ENCODE results near the gene PRR33.

Gene PRR33

DNA sequence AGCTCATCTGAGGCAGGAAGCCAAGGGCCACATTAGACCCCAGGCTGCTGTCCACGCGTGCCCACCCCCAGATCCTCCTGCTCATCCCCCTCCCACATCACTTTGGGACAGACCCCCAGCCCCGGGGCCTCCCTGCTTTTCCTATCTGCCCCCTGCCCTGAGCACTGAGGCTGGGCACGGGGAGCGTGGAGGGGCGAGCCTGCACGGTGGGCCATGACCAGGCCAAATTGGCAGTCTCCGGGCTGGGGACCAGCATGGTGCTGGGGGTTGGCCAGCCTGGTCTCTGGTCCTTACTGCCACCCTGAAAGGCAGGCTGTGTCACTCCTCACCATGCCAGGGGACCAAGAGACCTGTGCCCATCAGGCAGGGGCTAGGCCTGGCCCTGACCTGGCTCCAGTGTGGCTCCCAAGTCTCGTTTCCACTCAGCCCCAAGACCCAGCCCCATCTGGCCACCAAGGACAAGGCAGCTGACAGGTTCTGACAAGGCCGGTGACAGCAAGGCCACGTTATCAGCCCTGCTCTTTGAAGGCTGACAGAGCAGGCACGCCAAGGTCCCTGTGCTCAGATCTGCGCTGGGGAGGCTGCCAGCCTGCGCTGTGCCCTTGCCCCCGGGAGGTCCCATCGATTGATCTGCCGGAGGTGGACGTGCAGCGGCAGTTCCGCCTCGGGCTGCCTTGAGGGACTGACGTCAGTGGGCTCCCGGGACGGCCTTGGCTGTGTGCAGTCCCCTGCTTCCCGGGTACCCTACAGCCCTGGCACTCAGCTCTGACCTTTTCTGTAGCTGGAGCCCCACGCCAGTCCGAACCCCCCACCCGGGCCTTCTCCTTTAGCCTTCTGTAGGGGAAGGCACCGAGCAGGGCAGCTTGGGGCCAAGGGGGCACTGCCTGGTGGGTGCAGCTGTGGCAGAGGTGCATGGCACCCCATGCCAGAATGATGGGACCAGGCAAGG lies 49.3 kb downstream of the PRR33 start:
- Histone ChIP-seq H3K36me3 (replicated peaks; ENCODE audit: low read depth, low read length) (no peaks in the 10 kb centered on the region), H3K4me2 (ENCODE audit: low read length) (no peak overlapping the region), H3K9ac (ENCODE audit: low read length) (no peak overlapping the region), H3K9me3 (ENCODE audit: insufficient read depth, low read length) (no peaks in the 10 kb centered on the region), H4K20me1 (ENCODE audit: insufficient read depth, low read length) (no peaks in the 10 kb centered on the region), H2AFZ (ENCODE audit: low read depth, low read length) (no peak overlapping the region), H3K4me3 (ENCODE audit: low read length) (no peak overlapping the region), H3K79me2 (ENCODE audit: low read length) (no peaks in the 10 kb centered on the region), H3K27me3 (ENCODE audit: low read depth, low read length) (peaks cover 34% of the 10 kb centered on the region), H3K27ac (ENCODE audit: low read length) (no peak overlapping the region), H3K4me1 (ENCODE audit: low read length) (peaks cover 75% of the 10 kb centered on the region)
- no peak for TF ChIP-seq EZH2phosphoT487 (IDR thresholded peaks at IDR 0.05; ENCODE audit: low read depth)
- TF ChIP-seq, protein P1, sequence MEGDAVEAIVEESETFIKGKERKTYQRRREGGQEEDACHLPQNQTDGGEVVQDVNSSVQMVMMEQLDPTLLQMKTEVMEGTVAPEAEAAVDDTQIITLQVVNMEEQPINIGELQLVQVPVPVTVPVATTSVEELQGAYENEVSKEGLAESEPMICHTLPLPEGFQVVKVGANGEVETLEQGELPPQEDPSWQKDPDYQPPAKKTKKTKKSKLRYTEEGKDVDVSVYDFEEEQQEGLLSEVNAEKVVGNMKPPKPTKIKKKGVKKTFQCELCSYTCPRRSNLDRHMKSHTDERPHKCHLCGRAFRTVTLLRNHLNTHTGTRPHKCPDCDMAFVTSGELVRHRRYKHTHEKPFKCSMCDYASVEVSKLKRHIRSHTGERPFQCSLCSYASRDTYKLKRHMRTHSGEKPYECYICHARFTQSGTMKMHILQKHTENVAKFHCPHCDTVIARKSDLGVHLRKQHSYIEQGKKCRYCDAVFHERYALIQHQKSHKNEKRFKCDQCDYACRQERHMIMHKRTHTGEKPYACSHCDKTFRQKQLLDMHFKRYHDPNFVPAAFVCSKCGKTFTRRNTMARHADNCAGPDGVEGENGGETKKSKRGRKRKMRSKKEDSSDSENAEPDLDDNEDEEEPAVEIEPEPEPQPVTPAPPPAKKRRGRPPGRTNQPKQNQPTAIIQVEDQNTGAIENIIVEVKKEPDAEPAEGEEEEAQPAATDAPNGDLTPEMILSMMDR (IDR thresholded peaks at IDR 0.05; ENCODE audit: low read depth, low read length), result no peak

DNA sequence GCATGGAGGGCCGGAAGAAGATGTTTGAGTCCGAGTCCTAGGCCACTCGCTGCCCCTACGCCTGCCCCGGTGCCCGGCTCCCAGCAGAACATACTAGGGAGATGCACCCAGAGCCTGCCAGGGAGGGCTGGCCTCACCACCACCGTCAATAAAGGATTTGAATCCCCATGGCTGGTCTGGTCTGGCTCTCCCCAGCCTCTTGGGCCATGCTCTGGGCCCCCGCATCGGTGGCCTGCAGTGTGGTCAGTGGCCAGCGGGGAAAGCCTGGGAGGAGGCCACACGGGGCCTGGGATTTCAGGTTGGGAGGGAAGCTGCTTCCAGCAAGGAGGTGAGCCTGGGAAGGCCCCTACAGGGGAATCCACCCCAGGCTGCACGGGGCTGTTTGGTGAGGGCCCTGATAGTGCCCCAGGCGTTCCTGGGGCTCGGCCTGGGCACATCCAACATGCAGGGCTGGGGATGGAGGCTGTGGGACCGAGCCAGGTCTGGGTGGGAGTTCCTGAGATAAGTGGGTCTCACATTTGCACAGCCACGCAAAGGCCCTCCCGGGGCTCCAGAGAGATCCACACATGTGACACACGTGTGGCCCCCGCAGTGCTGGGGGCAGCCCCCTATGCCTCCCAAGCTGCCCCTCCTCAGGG lies 50.1 kb downstream of the PRR33 start:
- TF ChIP-seq EZH2phosphoT487 (IDR thresholded peaks at IDR 0.05; ENCODE audit: low read depth), result no peak
- TF ChIP-seq, protein P1 (IDR thresholded peaks at IDR 0.05; ENCODE audit: low read depth, low read length), result no peak
- Histone ChIP-seq H3K27me3 (ENCODE audit: low read depth, low read length) (peaks cover 34% of the 10 kb centered on the region), H3K4me2 (ENCODE audit: low read length) (no peak overlapping the region), H3K79me2 (ENCODE audit: low read length) (no peaks in the 10 kb centered on the region), H3K9ac (ENCODE audit: low read length) (no peak overlapping the region), H3K9me3 (ENCODE audit: insufficient read depth, low read length) (no peaks in the 10 kb centered on the region), H4K20me1 (ENCODE audit: insufficient read depth, low read length) (no peaks in the 10 kb centered on the region), H3K36me3 (replicated peaks; ENCODE audit: low read depth, low read length) (no peaks in the 10 kb centered on the region), H3K4me3 (ENCODE audit: low read length) (no peak overlapping the region), H3K27ac (ENCODE audit: low read length) (no peak overlapping the region), H2AFZ (ENCODE audit: low read depth, low read length) (no peak overlapping the region), H3K4me1 (ENCODE audit: low read length) (peaks cover 75% of the 10 kb centered on the region)

DNA sequence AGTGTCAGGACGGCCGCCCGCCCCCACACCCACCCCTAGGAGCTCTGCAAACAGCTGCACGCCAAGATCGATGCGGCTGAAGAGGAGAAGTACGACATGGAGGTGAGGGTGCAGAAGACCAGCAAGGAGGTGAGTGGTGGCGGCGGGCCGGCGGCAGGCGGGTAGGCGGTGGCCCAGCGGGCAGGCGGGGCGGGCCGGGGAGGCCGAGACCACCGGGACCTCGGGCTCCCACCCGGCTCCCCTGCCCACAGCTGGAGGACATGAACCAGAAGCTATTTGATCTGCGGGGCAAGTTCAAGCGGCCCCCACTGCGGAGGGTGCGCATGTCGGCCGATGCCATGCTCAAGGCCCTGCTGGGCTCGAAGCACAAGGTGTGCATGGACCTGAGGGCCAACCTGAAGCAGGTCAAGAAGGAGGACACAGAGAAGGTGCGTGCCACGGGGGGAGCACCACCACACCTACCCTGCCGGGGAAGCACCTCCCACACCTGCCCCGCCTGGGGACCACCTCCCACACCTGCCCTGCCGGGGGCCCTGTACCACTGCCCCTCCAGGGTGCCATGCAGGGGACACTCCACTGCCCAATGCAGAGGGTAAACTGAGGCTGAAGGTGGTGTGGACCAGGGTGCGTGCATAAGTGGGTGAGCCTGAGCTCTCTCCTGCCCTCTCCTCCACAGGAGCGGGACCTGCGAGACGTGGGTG lies 50.8 kb downstream of the PRR33 start:
- Histone ChIP-seq H3K9ac (ENCODE audit: low read length) (peak overlapping the region; percentile 61; the same call in 1 of the 2 replicates), H3K36me3 (replicated peaks; ENCODE audit: low read depth, low read length) (no peaks in the 10 kb centered on the region), H3K9me3 (ENCODE audit: insufficient read depth, low read length) (no peaks in the 10 kb centered on the region), H2AFZ (ENCODE audit: low read depth, low read length) (no peak overlapping the region), H3K4me2 (ENCODE audit: low read length) (peak overlapping the region; percentile 86), H3K4me3 (ENCODE audit: low read length) (peak overlapping the region; percentile 72), H3K27ac (ENCODE audit: low read length) (no peak overlapping the region), H3K27me3 (ENCODE audit: low read depth, low read length) (peaks cover 34% of the 10 kb centered on the region), H3K79me2 (ENCODE audit: low read length) (no peaks in the 10 kb centered on the region), H4K20me1 (ENCODE audit: insufficient read depth, low read length) (no peaks in the 10 kb centered on the region), H3K4me1 (ENCODE audit: low read length) (peaks cover 71% of the 10 kb centered on the region)
- TF ChIP-seq, protein P1 (IDR thresholded peaks at IDR 0.05; ENCODE audit: low read depth, low read length), result no peak
- TF ChIP-seq EZH2phosphoT487 (IDR thresholded peaks at IDR 0.05; ENCODE audit: low read depth), result no peak

All from OCI-LY3 (cell line).